Fibroblast of lung (primary cell): ENCODE results near the gene AADACL2. TPM values are rescaled to one million over a fixed set of nuclear protein-coding genes. Genes with fewer than 3 reads are reported as not detected.

ENCODE experiments used
- DNase-seq, 2 donors: peaks; one replicate each; pipeline versions ENCODE4 v3.0.0 to v3.0.0-alpha.2; 2010; ENCODE audit warnings: low read depth in 2 of 2
- H2AFZ ChIP-seq: 2 replicates; pipeline ENCODE4 v1.5.1; 2012; ENCODE audit warnings: low read length, control low read depth, inconsistent platforms
- H3K27ac ChIP-seq: 2 replicates; pipeline ENCODE4 v1.5.1; 2011; ENCODE audit warnings: low read length, control low read depth; ENCODE audit not compliant: insufficient read depth
- H3K27me3 ChIP-seq: 2 replicates; pipeline ENCODE4 v1.5.1; 2011; ENCODE audit warnings: mild to moderate bottlenecking, low read length; ENCODE audit not compliant: control insufficient read depth, insufficient read depth
- H3K36me3 ChIP-seq: 2 replicates; pipeline ENCODE4 v1.5.1; 2011; ENCODE audit warnings: low read length; ENCODE audit not compliant: control insufficient read depth, insufficient read depth
- H3K4me1 ChIP-seq: 2 replicates; pipeline ENCODE4 v1.5.1; 2011; ENCODE audit warnings: low read length; ENCODE audit not compliant: control insufficient read depth, insufficient read depth; ENCODE audit errors: extremely low read depth
- H3K4me2 ChIP-seq: 2 replicates; pipeline ENCODE4 v1.5.1; 2011; ENCODE audit warnings: low read length, control low read depth; ENCODE audit not compliant: insufficient read depth; ENCODE audit errors: extremely low read depth
- H3K4me3 ChIP-seq, 4 experiments: fragments of 200-600 bp in 1 of 4; sonication (generic) in 1 of 4; replicated peaks in 1 of 4; 2 replicates each; pipeline ENCODE4 v1.5.1; 2011 to 2016; ENCODE audit warnings: low read length in 4 of 4, low read depth in 3 of 4, mild to moderate bottlenecking in 3 of 4, control low read depth in 2 of 4, inconsistent platforms in 1 of 4, mixed read lengths in 1 of 4; ENCODE audit not compliant: insufficient read depth in 1 of 4; ENCODE audit errors: control extremely low read depth in 1 of 4
- H3K79me2 ChIP-seq: 2 replicates; pipeline ENCODE4 v1.5.1; 2012; ENCODE audit warnings: mild to moderate bottlenecking, low read length, inconsistent platforms; ENCODE audit not compliant: control insufficient read depth, insufficient read depth
- H3K9ac ChIP-seq: 2 replicates; pipeline ENCODE4 v1.5.1; 2011; ENCODE audit warnings: mild to moderate bottlenecking, low read length, control low read depth; ENCODE audit not compliant: insufficient read depth
- H3K9me3 ChIP-seq: 2 replicates; pipeline ENCODE4 v1.5.1; 2012; ENCODE audit warnings: low read depth, low read length; ENCODE audit not compliant: control insufficient read depth, insufficient read depth
- H4K20me1 ChIP-seq: 2 replicates; pipeline ENCODE4 v1.5.1; 2011; ENCODE audit warnings: low read length; ENCODE audit not compliant: control insufficient read depth, insufficient read depth; ENCODE audit errors: extremely low read depth
- CTCF ChIP-seq, 2 donors: IDR thresholded peaks in 1 of 2; conservative IDR thresholded peaks in 1 of 2; 1 replicate in 1 of 2; 2 replicates in 1 of 2; pipeline ENCODE4 v1.5.1; 2011 to 2012; ENCODE audit warnings: low read length in 2 of 2, control low read depth in 1 of 2, inconsistent platforms in 1 of 2, low read depth in 1 of 2, mild to moderate bottlenecking in 1 of 2
- EZH2 ChIP-seq: IDR thresholded peaks from 2 replicates; pipeline ENCODE4 v1.5.1; 2012; ENCODE audit warnings: low read length, control low read depth, mild to moderate bottlenecking; ENCODE audit errors: missing control alignments
- polyA plus RNA-seq, 2 donors: library from polyadenylated mRNA; depleted of rRNA in 1 of 2; stranded (reverse) in 1 of 2; unstranded in 1 of 2; fragments of >200 nt; gene quantifications; 2 replicates each; pipeline ENCODE4 v1.2.1, GENCODE V29; 2011 to 2012; ENCODE audit warnings: missing spikeins in 1 of 2
- total RNA-seq: library from RNA; depleted of rRNA; stranded (reverse); fragments of >200 nt; gene quantifications from 2 replicates; pipeline ENCODE4 v1.2.1, GENCODE V29; 2014

Gene AADACL2
- total and polyA plus RNA-seq, 2 donors (not counting 1 experiment from before 2014, with no cell fraction given), result not detected

- H3K9me3 ChIP-seq, result no peaks in the 10 kb centered on the region
- H3K4me2 ChIP-seq, result no peak overlapping the region
- no peak overlapping the region for H2AFZ ChIP-seq
- no peak for TF ChIP-seq CTCF (conservative IDR thresholded peaks at IDR 0.05 in 1 of 2, IDR thresholded peaks at IDR 0.05 in 1 of 2; ENCODE audit: low read depth in 1 of 2, low read length in 2 of 2)
- no peaks in the 10 kb centered on the region for H3K27me3 ChIP-seq
- no peaks in the 10 kb centered on the region for H3K36me3 ChIP-seq
- H3K27ac ChIP-seq, result no peak overlapping the region
- no peak for DNase-seq
- H3K79me2 ChIP-seq, result no peaks in the 10 kb centered on the region
- no peak overlapping the region for H3K9ac ChIP-seq
- H4K20me1 ChIP-seq, result no peaks in the 10 kb centered on the region
- H3K4me1 ChIP-seq, result no peaks in the 10 kb centered on the region
- no peak overlapping the region for H3K4me3 ChIP-seq
Observed at GRCh38 chr3:151800431-151800830, 66.7 kb downstream of the AADACL2 start.

- H3K36me3 ChIP-seq, result no peaks in the 10 kb centered on the region
- no peaks in the 10 kb centered on the region for H3K9me3 ChIP-seq
- no peak overlapping the region for H3K4me3 ChIP-seq
- no peaks in the 10 kb centered on the region for H4K20me1 ChIP-seq
- H2AFZ ChIP-seq, result no peak overlapping the region
- no peak overlapping the region for H3K9ac ChIP-seq
- H3K79me2 ChIP-seq, result no peaks in the 10 kb centered on the region
- no peak overlapping the region for H3K4me2 ChIP-seq
- H3K4me1 ChIP-seq, result no peaks in the 10 kb centered on the region
- no peak for TF ChIP-seq EZH2
- TF ChIP-seq CTCF (conservative IDR thresholded peaks at IDR 0.05 in 1 of 2, IDR thresholded peaks at IDR 0.05 in 1 of 2; ENCODE audit: low read depth in 1 of 2, low read length in 2 of 2), result no peak
- H3K27me3 ChIP-seq, result no peaks in the 10 kb centered on the region
- DNase-seq, result peak in 1 of 2 donors; percentile 36
- no peak overlapping the region for H3K27ac ChIP-seq
Observed at GRCh38 chr3:151804267-151804666, 70.5 kb downstream of the AADACL2 start.

- no peaks in the 10 kb centered on the region for H4K20me1 ChIP-seq
- no peak overlapping the region for H3K27ac ChIP-seq
- H3K27me3 ChIP-seq, result no peaks in the 10 kb centered on the region
- H2AFZ ChIP-seq, result no peak overlapping the region
- H3K79me2 ChIP-seq, result no peaks in the 10 kb centered on the region
- no peak overlapping the region for H3K4me2 ChIP-seq
- no peak overlapping the region for H3K4me3 ChIP-seq
- TF ChIP-seq EZH2 (no peak), CTCF (conservative IDR thresholded peaks at IDR 0.05 in 1 of 2, IDR thresholded peaks at IDR 0.05 in 1 of 2; ENCODE audit: low read depth in 1 of 2, low read length in 2 of 2) (no peak)
- no peaks in the 10 kb centered on the region for H3K36me3 ChIP-seq
- no peaks in the 10 kb centered on the region for H3K4me1 ChIP-seq
- H3K9me3 ChIP-seq, result no peaks in the 10 kb centered on the region
- no peak for DNase-seq
- no peak overlapping the region for H3K9ac ChIP-seq
Observed at GRCh38 chr3:151806838-151807237, 73.1 kb downstream of the AADACL2 start.

Other genes starting within 250 kb of the AADACL2 start
- gene AADAC, start 80.2 kb downstream of the AADACL2 start, total RNA-seq, result 0.17 and 0.77 TPM in 2 replicates
- 0.41 TPM in 1 of 2 replicates, not detected in the other for gene AADAC, start 80.2 kb downstream of the AADACL2 start, polyA plus RNA-seq
- gene SUCNR1, start 139.7 kb downstream of the AADACL2 start, total RNA-seq, result under 0.01 TPM in 2 replicates
- 0.02 and 0.07 TPM in 2 replicates for gene SUCNR1, start 139.7 kb downstream of the AADACL2 start, polyA plus RNA-seq